Measurements from ENCODE around the gene BNIP1.

- TF ChIP-seq, protein P1, sequence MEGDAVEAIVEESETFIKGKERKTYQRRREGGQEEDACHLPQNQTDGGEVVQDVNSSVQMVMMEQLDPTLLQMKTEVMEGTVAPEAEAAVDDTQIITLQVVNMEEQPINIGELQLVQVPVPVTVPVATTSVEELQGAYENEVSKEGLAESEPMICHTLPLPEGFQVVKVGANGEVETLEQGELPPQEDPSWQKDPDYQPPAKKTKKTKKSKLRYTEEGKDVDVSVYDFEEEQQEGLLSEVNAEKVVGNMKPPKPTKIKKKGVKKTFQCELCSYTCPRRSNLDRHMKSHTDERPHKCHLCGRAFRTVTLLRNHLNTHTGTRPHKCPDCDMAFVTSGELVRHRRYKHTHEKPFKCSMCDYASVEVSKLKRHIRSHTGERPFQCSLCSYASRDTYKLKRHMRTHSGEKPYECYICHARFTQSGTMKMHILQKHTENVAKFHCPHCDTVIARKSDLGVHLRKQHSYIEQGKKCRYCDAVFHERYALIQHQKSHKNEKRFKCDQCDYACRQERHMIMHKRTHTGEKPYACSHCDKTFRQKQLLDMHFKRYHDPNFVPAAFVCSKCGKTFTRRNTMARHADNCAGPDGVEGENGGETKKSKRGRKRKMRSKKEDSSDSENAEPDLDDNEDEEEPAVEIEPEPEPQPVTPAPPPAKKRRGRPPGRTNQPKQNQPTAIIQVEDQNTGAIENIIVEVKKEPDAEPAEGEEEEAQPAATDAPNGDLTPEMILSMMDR (IDR thresholded peaks at IDR 0.05): no peak
- no peak for TF ChIP-seq POLR2A (IDR thresholded peaks at IDR 0.05)
Measured at GRCh38 chr5:173208296-173208695, 64.0 kb downstream of the BNIP1 start.

Data from gastroesophageal sphincter (tissue), 3 donors.